ENCODE measurements around the gene OR5D13.

The OR5D13 gene

GRCh38 chr11:55806248-55806647, 33.0 kb downstream of the OR5D13 start:
- no CpG with 5 or more reads among the region's 1 CpG for WGBS (ENCODE audit: extremely low coverage, insufficient coverage, low lambda C conversion rate)
- Histone ChIP-seq H3K79me1 (ENCODE audit: low read length) (no peaks in the 10 kb centered on the region), H3K18ac (ENCODE audit: low read length) (no peak overlapping the region), H3K79me2 (ENCODE audit: control insufficient read depth, insufficient read depth, low read length) (no peaks in the 10 kb centered on the region), H3K27me3 (ENCODE audit: insufficient read depth, low read length, poor library complexity) (no peaks in the 10 kb centered on the region), H3K4ac (ENCODE audit: low read depth, low read length) (no peak overlapping the region), H3K36me3 (ENCODE audit: control insufficient read depth, insufficient read depth, low read length) (no peaks in the 10 kb centered on the region), H3K4me2 (ENCODE audit: low read length) (no peak overlapping the region), H3K4me1 (ENCODE audit: control insufficient read depth, low read depth, low read length) (no peaks in the 10 kb centered on the region), H4K5ac (ENCODE audit: low read length) (no peak overlapping the region), H3K9ac (ENCODE audit: low read length) (no peak overlapping the region), H2AK5ac (ENCODE audit: low read length) (no peak overlapping the region), H2BK5ac (ENCODE audit: low read length) (no peak overlapping the region), H3K56ac (ENCODE audit: low read length) (no peak overlapping the region), H4K8ac (ENCODE audit: low read depth, low read length) (no peak overlapping the region), H2BK120ac (ENCODE audit: low read depth, low read length) (no peak overlapping the region), H2BK15ac (replicated peaks; ENCODE audit: low read depth) (no peak overlapping the region), H3K4me3 (ENCODE audit: low read length) (no peak overlapping the region), H3K27ac (ENCODE audit: low read depth, low read length) (no peak overlapping the region), H3K23ac (ENCODE audit: low read length) (no peak overlapping the region)
- no peak for DNase-seq

GRCh38 chr11:55811067-55811466, 37.8 kb downstream of the OR5D13 start, which contains the start of gene OR5L1:
TSS of gene OR5L1 (plus strand) at chr11:55811367. CDS start at chr11:55811467, 100 bp downstream.
- no peak within 1 kb of the TSS for H3K4me3 ChIP-seq (ENCODE audit: low read length)
- no peak for DNase-seq
- H3K9ac ChIP-seq (ENCODE audit: low read length): no peak within 1 kb of the TSS
- no peak within 1 kb of the TSS for H2BK5ac ChIP-seq (ENCODE audit: low read length)
- H3K4me1 ChIP-seq (ENCODE audit: control insufficient read depth, low read depth, low read length): no peaks in the 10 kb centered on the region
- H3K79me1 ChIP-seq (ENCODE audit: low read length): no peaks in the 10 kb centered on the region
- H3K56ac ChIP-seq (ENCODE audit: low read length): no peak within 1 kb of the TSS
- no peak within 1 kb of the TSS for H3K27ac ChIP-seq (ENCODE audit: low read depth, low read length)
- no peak within 1 kb of the TSS for H4K8ac ChIP-seq (ENCODE audit: low read depth, low read length)
- H3K27me3 ChIP-seq (ENCODE audit: insufficient read depth, low read length, poor library complexity): no peaks in the 10 kb centered on the region
- no peak within 1 kb of the TSS for H2BK15ac ChIP-seq (replicated peaks; ENCODE audit: low read depth)
- no peaks in the 10 kb centered on the region for H3K79me2 ChIP-seq (ENCODE audit: control insufficient read depth, insufficient read depth, low read length)
- WGBS (ENCODE audit: extremely low coverage, insufficient coverage, low lambda C conversion rate): no CpG with 5 or more reads among the region's 1 CpG
- no peak within 1 kb of the TSS for H3K23ac ChIP-seq (ENCODE audit: low read length)
- no peak within 1 kb of the TSS for H3K18ac ChIP-seq (ENCODE audit: low read length)
- no peak within 1 kb of the TSS for H4K5ac ChIP-seq (ENCODE audit: low read length)
- no peak within 1 kb of the TSS for H2AK5ac ChIP-seq (ENCODE audit: low read length)
- no peak within 1 kb of the TSS for H3K4me2 ChIP-seq (ENCODE audit: low read length)
- no peaks in the 10 kb centered on the region for H3K36me3 ChIP-seq (ENCODE audit: control insufficient read depth, insufficient read depth, low read length)
- H2BK120ac ChIP-seq (ENCODE audit: low read depth, low read length): no peak within 1 kb of the TSS
- no peak within 1 kb of the TSS for H3K4ac ChIP-seq (ENCODE audit: low read depth, low read length)

- Histone ChIP-seq H2AK5ac (ENCODE audit: low read length) (no peak within 1 kb of the TSS), H3K4me1 (ENCODE audit: control insufficient read depth, low read depth, low read length) (no peaks in the 10 kb centered on the region), H3K4me3 (ENCODE audit: low read length) (no peak within 1 kb of the TSS), H3K27ac (ENCODE audit: low read depth, low read length) (no peak within 1 kb of the TSS), H2BK120ac (ENCODE audit: low read depth, low read length) (no peak within 1 kb of the TSS), H3K79me1 (ENCODE audit: low read length) (no peaks in the 10 kb centered on the region), H4K5ac (ENCODE audit: low read length) (no peak within 1 kb of the TSS), H3K79me2 (ENCODE audit: control insufficient read depth, insufficient read depth, low read length) (no peaks in the 10 kb centered on the region), H3K27me3 (ENCODE audit: insufficient read depth, low read length, poor library complexity) (no peaks in the 10 kb centered on the region), H4K8ac (ENCODE audit: low read depth, low read length) (no peak within 1 kb of the TSS), H2BK5ac (ENCODE audit: low read length) (no peak within 1 kb of the TSS), H3K36me3 (ENCODE audit: control insufficient read depth, insufficient read depth, low read length) (no peaks in the 10 kb centered on the region), H3K18ac (ENCODE audit: low read length) (no peak within 1 kb of the TSS), H3K23ac (ENCODE audit: low read length) (no peak within 1 kb of the TSS), H3K4ac (ENCODE audit: low read depth, low read length) (no peak within 1 kb of the TSS), H3K56ac (ENCODE audit: low read length) (no peak within 1 kb of the TSS), H3K4me2 (ENCODE audit: low read length) (no peak within 1 kb of the TSS), H3K9ac (ENCODE audit: low read length) (no peak within 1 kb of the TSS), H2BK15ac (replicated peaks; ENCODE audit: low read depth) (no peak within 1 kb of the TSS)
- no peak for DNase-seq
- no CpG with 5 or more reads among the region's 5 CpGs for WGBS (ENCODE audit: extremely low coverage, insufficient coverage, low lambda C conversion rate)
Measured at GRCh38 chr11:55819330-55819729, 46.1 kb downstream of the OR5D13 start, which contains the start of gene OR5D18. TSS of gene OR5D18 (plus strand) at chr11:55819630. CDS start at chr11:55819630, 0 bp downstream.

All from mesendoderm (in vitro differentiated cells).